ENCODE measurements around the gene CRTAC1.

GRCh38 chr10:98062424-98062823 is 32.0 kb upstream of the CRTAC1 start:
- no peak for TF ChIP-seq IRF3 (IDR thresholded peaks at IDR 0.05; ENCODE audit: low read depth, low read length)
- TF ChIP-seq CTCF (IDR thresholded peaks at IDR 0.05) = no peak
- no peak for TF ChIP-seq EP300 (IDR thresholded peaks at IDR 0.05; ENCODE audit: borderline replicate concordance in 1 of 2, low read depth in 1 of 2, low read length in 1 of 2)
- no peak for TF ChIP-seq POLR2AphosphoS5 (IDR thresholded peaks at IDR 0.05; ENCODE audit: low read depth, low read length)
- TF ChIP-seq EZH2phosphoT487 (IDR thresholded peaks at IDR 0.05; ENCODE audit: borderline replicate concordance, low read depth) = no peak
- TF ChIP-seq PBX3 (IDR thresholded peaks at IDR 0.05) = no peak
- TF ChIP-seq NRF1 (IDR thresholded peaks at IDR 0.05; ENCODE audit: low read depth, low read length) = no peak
- no peak for TF ChIP-seq SIN3A (IDR thresholded peaks at IDR 0.05; ENCODE audit: borderline replicate concordance, low read depth, low read length)
- TF ChIP-seq GABPA (IDR thresholded peaks at IDR 0.05; ENCODE audit: low read depth) = no peak
- TF ChIP-seq RAD21 (IDR thresholded peaks at IDR 0.05; ENCODE audit: low read length) = no peak
